Left ventricle myocardium inferior (tissue), 1 donor: Measurements from ENCODE around the gene PPP2R5E. TPM values are rescaled to one million over a fixed set of nuclear protein-coding genes. Genes with fewer than 3 reads are reported as not detected.

Experiments
- DNase-seq: peaks from one replicate; pipeline ENCODE4 v3.0.0-alpha.2; 2020
- H3K27ac ChIP-seq: fragments of 200-600 bp; replicated peaks from 2 replicates; pipeline ENCODE4 v1.8.0; 2021
- H3K27me3 ChIP-seq: fragments of 200-600 bp; 2 replicates; pipeline ENCODE4 v1.8.0; 2021; ENCODE audit warnings: low read depth
- H3K36me3 ChIP-seq: fragments of 200-600 bp; 2 replicates; pipeline ENCODE4 v1.8.0; 2021
- H3K4me1 ChIP-seq: fragments of 200-600 bp; 2 replicates; pipeline ENCODE4 v1.8.0; 2021
- H3K4me3 ChIP-seq: fragments of 200-600 bp; 2 replicates; pipeline ENCODE4 v1.8.0; 2021; ENCODE audit warnings: mild to moderate bottlenecking, moderate library complexity
- H3K9me3 ChIP-seq: fragments of 200-600 bp; replicated peaks from 2 replicates; pipeline ENCODE4 v1.8.0; 2021
- intact Hi-C: fragments of 100-400 bp; cut with micrococcal nuclease; formaldehyde crosslinking; loops from one replicate; pipeline ENCODE4 v1.11.0; 2022
- total RNA-seq: library from RNA; stranded (reverse); fragmentation: NEBNext Ultra II Directional; extraction: Animal tissue kit (Norgen Biotek cat#: 25700); gene quantifications from one replicate; pipeline ENCODE4 v1.2.1, GENCODE V29; 2021
- TF ChIP-seq, protein P1 (sequence below): fragments of 200-600 bp; IDR thresholded peaks from 2 replicates; pipeline ENCODE4 v1.8.0; 2021; ENCODE audit warnings: antibody characterized with exemption, mild to moderate bottlenecking, borderline replicate concordance
- donor health status: DM: no; HTN: yes; CAD: no; lungs with severe emphysema.

PPP2R5E gene
- total RNA-seq, 1 donor from 2014 or later: 34.5 TPM

DNA sequence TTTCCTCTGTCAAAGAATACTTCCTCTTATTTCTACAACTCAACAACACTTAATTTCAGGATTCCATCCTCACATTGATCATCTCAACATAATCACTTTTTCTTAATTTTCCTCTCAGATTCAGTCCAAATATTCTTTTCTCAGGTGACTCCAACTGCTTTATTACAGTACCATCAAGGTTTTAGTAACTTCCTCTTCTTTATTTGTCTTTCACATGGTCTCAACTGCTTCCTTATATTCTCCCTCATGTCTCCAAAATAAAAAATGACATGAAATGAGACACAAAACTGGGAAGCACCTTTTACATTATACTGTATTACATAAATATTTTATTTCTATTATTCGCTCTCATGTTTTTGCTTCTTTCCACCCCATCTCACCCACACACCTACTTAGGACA is 55.5 kb downstream of the PPP2R5E start:
- H3K9me3 ChIP-seq: no peaks in the 10 kb centered on the region
- TF ChIP-seq, protein P1, sequence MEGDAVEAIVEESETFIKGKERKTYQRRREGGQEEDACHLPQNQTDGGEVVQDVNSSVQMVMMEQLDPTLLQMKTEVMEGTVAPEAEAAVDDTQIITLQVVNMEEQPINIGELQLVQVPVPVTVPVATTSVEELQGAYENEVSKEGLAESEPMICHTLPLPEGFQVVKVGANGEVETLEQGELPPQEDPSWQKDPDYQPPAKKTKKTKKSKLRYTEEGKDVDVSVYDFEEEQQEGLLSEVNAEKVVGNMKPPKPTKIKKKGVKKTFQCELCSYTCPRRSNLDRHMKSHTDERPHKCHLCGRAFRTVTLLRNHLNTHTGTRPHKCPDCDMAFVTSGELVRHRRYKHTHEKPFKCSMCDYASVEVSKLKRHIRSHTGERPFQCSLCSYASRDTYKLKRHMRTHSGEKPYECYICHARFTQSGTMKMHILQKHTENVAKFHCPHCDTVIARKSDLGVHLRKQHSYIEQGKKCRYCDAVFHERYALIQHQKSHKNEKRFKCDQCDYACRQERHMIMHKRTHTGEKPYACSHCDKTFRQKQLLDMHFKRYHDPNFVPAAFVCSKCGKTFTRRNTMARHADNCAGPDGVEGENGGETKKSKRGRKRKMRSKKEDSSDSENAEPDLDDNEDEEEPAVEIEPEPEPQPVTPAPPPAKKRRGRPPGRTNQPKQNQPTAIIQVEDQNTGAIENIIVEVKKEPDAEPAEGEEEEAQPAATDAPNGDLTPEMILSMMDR: no peak
- H3K4me3 ChIP-seq: no peak overlapping the region
- peaks cover 52% of the 10 kb centered on the region for H3K4me1 ChIP-seq
- H3K27me3 ChIP-seq: no peaks in the 10 kb centered on the region
- no peak overlapping the region for H3K27ac ChIP-seq
- intact Hi-C loops: no loop called here
- no peaks in the 10 kb centered on the region for H3K36me3 ChIP-seq
- no peak for DNase-seq

DNA sequence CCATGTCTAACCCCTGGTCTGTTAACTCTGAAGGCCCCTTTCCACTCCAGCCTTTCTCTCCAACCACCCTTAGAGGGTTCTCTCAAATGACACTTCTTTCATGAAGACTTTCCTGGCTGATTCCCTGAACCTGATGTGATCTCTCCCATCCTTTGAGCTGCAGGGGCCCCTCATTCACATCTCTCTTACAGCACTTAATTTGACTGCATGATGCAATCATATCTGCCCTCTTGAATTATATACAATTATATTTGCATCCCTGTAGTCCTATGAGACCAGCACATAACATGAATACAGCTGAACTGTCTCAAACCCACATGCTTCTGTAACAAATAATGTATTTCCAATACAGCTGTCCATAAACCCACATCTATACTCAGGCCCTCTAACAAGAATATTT is 56.4 kb downstream of the PPP2R5E start:
- H3K36me3 ChIP-seq: no peaks in the 10 kb centered on the region
- no peak overlapping the region for H3K4me3 ChIP-seq
- TF ChIP-seq, protein P1: no peak
- peaks cover 43% of the 10 kb centered on the region for H3K4me1 ChIP-seq
- H3K9me3 ChIP-seq: no peaks in the 10 kb centered on the region
- DNase-seq: no peak
- intact Hi-C loops: no loop called here
- no peaks in the 10 kb centered on the region for H3K27me3 ChIP-seq
- no peak overlapping the region for H3K27ac ChIP-seq

DNA sequence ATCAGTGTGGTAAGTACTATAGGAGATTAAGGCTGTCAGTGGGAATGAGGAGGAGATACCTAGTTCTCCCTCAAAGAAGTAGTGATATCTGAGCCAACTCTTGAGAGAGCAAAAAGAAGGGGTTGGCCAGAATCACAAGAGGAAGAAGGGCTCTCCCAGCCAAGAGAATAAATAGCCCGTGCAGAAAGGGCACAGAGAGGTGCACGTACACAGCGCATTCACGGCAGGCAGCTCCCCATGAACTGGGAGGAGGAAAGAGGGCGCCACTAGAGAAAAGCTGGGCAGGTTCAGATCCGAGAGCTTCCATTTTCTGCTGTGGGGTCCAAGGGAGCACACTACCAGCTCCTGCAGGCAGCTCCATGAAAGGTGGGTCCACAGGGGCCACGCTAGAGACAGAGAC is 59.9 kb downstream of the PPP2R5E start:
- TF ChIP-seq, protein P1: no peak
- intact Hi-C loops: no loop called here
- Histone ChIP-seq H3K9me3 (no peaks in the 10 kb centered on the region), H3K27ac (no peak overlapping the region), H3K4me3 (no peak overlapping the region), H3K27me3 (no peaks in the 10 kb centered on the region), H3K36me3 (no peaks in the 10 kb centered on the region), H3K4me1 (peaks cover 42% of the 10 kb centered on the region)
- DNase-seq: no peak

DNA sequence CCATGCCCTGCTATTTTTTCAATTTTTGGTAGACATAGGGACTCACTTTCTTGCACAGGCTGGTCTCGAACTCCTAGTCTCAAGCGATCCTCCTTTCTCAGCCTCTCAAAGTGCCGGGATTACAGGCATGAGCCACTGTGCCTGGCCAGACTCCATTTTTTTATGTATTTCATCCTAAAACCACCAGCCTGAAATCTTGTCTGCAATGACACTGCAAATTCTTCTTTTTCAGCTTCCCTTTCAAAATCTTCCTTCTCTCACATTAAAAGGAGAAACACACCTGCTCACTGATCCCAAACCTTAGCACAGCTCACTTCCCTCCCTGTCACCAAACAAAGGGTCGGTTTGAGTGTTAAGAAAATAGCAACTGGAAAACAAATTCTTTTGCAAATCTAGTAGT is 62.6 kb downstream of the PPP2R5E start:
- H3K4me1 ChIP-seq: peaks cover 62% of the 10 kb centered on the region
- intact Hi-C loops: no loop called here
- no peaks in the 10 kb centered on the region for H3K27me3 ChIP-seq
- no peaks in the 10 kb centered on the region for H3K36me3 ChIP-seq
- TF ChIP-seq, protein P1: no peak
- H3K4me3 ChIP-seq: no peak overlapping the region
- no peak for DNase-seq
- H3K27ac ChIP-seq: no peak overlapping the region
- no peaks in the 10 kb centered on the region for H3K9me3 ChIP-seq

DNA sequence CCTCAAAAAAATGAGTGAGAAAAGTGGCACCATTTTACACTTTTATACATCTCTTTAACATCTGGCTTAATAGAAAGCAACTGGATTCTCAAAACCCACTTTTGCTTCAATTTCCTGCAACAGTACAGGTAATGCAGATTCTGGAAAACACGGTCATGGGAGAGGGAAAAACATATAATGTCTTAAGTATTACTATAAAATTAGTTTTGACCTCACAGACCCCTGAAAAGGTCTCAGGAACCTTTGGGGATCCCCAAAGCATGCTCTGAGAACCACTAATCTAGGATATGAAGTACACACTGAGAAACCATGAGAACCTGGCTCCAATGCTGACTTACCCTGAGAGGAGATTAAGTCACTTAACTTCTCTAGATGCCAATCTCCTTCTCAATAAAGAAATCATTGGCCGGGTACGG is 64.7 kb downstream of the PPP2R5E start:
- no peaks in the 10 kb centered on the region for H3K9me3 ChIP-seq
- DNase-seq: no peak
- H3K27me3 ChIP-seq: no peaks in the 10 kb centered on the region
- no peaks in the 10 kb centered on the region for H3K36me3 ChIP-seq
- peaks cover 64% of the 10 kb centered on the region for H3K4me1 ChIP-seq
- TF ChIP-seq, protein P1: no peak
- H3K27ac ChIP-seq: no peak overlapping the region
- intact Hi-C loops: no loop called here
- no peak overlapping the region for H3K4me3 ChIP-seq

DNA sequence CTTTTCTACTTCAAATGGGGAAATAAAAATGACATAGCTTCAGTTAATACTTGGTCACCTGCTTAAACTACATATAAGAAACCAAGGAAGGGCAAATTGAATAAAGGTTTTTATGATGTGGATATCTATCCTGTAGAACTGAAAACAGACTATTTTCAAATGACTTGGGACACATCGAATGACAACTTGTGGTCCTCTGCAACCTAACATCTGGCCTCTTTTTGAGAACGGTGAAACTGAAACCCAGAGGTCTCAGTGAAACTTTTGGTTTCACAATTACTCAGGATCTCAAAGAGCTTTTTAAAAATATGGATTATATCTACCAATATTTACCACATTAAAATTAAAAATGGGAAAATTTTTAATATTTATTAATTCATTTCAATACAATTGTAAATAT is 65.2 kb downstream of the PPP2R5E start:
- intact Hi-C loops: no loop called here
- no peaks in the 10 kb centered on the region for H3K27me3 ChIP-seq
- H3K27ac ChIP-seq: no peak overlapping the region
- peaks cover 64% of the 10 kb centered on the region for H3K4me1 ChIP-seq
- H3K9me3 ChIP-seq: no peaks in the 10 kb centered on the region
- H3K36me3 ChIP-seq: no peaks in the 10 kb centered on the region
- no peak overlapping the region for H3K4me3 ChIP-seq
- TF ChIP-seq, protein P1: no peak
- DNase-seq: no peak
